K562 treated with DMSO at 1 percent for 12 hours (cell line): ENCODE results near the gene ZNF320. TPM values are rescaled to one million over a fixed set of nuclear protein-coding genes. Genes with fewer than 3 reads are reported as not detected.

Experiments
- total RNA-seq: library from RNA; unstranded; fragments of 300-600 nt; gene quantifications from 2 replicates; pipeline ENCODE4 v1.2.3, GENCODE V29; 2022; ENCODE audit not compliant: insufficient read depth

The ZNF320 gene
- 5.2 TPM in 1 of 2 replicates, not detected in the other for total RNA-seq

DNA sequence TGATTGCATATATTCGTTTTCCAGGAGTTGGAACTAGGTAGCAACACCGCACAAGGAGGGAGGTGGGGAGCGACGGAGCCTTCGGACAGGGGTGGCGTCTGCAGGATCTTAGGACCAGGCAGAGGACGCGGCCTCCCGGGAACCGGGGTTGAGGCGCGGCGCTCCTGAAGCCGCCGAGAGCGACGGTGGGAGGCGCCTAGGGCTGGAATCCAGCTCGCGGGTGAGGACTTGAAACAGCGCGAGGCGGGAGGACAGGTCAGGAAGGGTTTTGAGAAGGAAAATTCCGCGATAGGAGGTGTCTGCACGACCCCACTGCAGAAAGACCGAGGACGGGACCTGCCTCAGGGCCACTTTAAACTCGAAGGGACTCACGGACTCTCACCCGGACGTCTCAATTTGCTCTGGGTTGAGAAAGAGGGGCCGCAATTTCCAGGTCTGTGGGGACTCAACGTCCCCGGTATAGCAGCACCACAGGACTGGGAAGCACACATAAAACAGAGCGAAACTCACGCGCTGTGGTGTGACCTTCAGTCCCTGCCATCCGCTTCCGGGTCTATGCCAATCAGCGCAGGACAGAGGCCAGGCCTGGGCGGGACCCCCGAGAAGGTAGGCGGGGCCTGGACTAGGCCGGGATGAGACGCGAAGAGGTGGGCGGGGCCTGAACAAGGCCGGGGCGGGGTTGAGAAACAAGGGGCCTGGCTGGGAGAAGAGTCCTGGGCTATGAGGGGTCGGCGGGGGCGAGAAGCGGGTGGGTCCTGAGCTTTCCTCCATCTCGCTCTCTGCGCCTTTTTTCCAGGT lies at the start of gene ZNF320:
Gene ZNF320, minus strand, starts transcription at position 498 of the 798 bp plus-strand sequence. CDS start 7,380 bp downstream, outside the sequence.

DNA sequence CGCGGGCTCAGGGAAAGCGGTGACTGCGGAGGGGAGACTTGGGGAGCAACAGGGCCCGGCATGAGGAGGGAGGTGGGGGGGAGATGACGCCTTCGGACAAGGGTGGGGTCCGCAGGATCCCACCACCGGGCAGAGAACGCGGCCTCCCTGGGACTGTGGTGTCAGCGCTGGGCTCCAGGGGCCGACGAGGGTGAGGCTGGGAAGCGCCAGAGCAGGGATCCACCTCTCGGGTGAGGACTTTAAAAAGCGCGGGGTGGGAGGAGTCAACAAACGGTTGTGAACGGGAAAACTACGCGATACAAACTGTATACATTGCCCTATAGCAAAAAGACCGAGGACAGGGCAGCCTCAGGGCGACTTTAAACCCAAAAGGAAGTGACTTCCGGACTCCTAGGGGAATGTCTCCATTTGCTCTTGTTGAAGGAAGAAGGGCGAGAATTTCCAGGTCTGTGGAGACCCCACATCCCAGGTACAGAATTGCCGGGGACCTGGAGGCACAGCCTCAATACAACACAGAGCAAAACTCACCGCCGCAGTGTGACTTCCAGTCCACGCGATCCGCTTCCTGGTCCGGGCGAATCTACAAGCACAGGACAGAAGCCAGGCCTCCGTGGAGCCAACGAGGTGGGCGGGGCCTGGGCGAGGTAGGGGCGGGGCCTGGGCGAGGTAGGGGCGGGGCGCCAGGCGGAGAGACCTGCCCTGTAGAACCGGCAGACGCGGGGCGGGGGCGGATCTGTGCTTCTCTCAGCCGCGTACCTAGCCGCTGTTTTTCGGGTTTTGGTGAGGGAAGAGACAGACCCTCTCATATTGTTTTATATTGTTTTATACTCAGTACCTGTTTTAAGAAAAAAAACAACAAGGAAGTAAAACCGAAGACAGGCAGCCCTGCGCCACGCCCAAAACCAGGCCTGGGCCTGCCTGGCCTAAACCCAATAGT lies 25.7 kb upstream of the ZNF320 start, which contains the start of gene ZNF888:
Gene ZNF888, minus strand, starts transcription at position 588 of the 937 bp plus-strand sequence. CDS start 5,555 bp downstream, outside the sequence.

DNA sequence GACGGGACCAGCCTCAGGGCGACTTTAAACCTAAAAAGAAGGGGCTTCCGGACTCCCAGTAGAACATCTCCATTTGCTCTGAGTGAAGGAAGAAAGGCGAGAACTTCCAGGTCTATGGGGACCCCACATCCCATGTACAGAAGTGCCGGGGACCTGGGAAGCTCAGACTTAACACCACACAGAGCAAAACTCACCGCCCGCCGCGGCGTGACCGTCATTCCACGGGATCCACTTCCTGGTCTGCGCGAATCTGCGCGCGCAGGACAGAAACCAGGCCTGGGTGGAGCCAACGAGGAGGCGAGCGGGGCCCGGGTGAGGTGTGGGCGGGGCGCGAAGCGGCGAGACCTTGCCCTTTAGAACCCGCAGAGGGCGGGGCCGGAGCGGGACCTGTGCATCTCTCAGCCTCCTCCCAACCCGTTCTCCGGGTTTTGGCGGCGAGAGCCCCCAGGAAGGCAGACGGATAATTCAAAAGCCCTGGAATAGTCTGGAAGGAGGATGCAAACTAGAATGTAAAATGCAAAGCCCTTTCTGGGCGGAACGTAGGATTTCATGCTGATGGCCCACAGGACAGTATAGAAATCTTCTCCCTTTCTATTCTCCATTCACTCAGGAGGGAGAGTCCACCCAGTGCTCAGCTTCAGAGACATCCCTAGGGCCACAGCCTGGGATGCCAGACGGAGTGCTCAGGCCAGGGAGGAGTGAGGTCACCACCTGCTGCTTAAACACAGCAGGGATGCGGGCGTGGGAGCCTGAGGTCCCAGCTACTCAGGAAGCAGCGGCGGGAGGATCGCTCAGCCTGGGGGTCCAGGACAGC lies 39.9 kb downstream of the ZNF320 start, which contains the start of gene ZNF468:
Gene ZNF468, minus strand, starts transcription at position 242 of the 814 bp plus-strand sequence. CDS start 3,347 bp downstream, outside the sequence.

Other genes starting within 250 kb of the ZNF320 start
- 2.3 and 9.4 TPM in 2 replicates for gene ZNF611, start 162.6 kb downstream of the ZNF320 start, total RNA-seq
- 2.5 and 6.5 TPM in 2 replicates for gene ZNF600, start 110.8 kb downstream of the ZNF320 start, total RNA-seq
- 3.3 and 11.7 TPM in 2 replicates for gene ZNF28, start 76.0 kb downstream of the ZNF320 start, total RNA-seq
- gene ZNF468, start 40.0 kb downstream of the ZNF320 start, total RNA-seq: 8.7 and 13.7 TPM in 2 replicates
- 2.7 and 8.2 TPM in 2 replicates for gene ZNF888, start 25.8 kb upstream of the ZNF320 start, total RNA-seq
- 4.8 and 6.8 TPM in 2 replicates for gene ZNF816, start 65.2 kb upstream of the ZNF320 start, total RNA-seq
- not detected in 2 replicates for gene ERVV-1, start 116.3 kb upstream of the ZNF320 start, total RNA-seq
- 0.84 TPM in 1 of 2 replicates, not detected in the other for gene ERVV-2, start 147.1 kb upstream of the ZNF320 start, total RNA-seq
- gene ZNF160, start 205.8 kb upstream of the ZNF320 start, total RNA-seq: 2.4 and 14.0 TPM in 2 replicates
- not detected in 2 replicates for gene ZNF415, start 235.3 kb upstream of the ZNF320 start, total RNA-seq